ENCODE results near the gene LRRC45. TPM values are rescaled to one million over a fixed set of nuclear protein-coding genes. Genes with fewer than 3 reads are reported as not detected.

LRRC45 gene
- 25.1 and 29.3 TPM in 2 replicates for total RNA-seq

DNA sequence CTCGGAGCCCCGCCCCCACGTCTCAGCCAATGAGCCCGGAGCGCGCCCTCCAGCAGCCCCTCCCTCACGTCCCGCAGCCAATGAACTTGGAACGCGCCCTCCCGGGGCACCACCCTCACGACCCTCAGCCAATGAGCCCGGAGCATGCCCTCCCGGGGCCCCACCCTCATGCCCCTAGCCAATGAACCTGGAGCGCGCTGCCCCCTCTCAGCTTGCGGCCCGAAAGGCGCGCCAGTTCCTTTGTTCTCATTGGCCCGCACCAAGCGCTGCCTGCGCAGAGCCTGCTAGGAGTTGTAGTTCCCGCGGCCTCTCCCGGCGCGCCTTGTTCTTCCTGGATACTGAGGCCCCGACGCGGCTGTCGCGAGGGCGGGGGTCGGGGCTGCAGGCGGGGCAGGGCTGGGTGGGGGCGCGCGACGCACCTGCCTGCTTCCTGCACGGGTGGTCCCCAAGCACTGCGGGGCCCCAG lies at the start of gene LRRC45:
Gene LRRC45, plus strand, starts transcription at position 325 of the 466 bp plus-strand sequence. CDS start 339 bp downstream, outside the sequence.

DNA sequence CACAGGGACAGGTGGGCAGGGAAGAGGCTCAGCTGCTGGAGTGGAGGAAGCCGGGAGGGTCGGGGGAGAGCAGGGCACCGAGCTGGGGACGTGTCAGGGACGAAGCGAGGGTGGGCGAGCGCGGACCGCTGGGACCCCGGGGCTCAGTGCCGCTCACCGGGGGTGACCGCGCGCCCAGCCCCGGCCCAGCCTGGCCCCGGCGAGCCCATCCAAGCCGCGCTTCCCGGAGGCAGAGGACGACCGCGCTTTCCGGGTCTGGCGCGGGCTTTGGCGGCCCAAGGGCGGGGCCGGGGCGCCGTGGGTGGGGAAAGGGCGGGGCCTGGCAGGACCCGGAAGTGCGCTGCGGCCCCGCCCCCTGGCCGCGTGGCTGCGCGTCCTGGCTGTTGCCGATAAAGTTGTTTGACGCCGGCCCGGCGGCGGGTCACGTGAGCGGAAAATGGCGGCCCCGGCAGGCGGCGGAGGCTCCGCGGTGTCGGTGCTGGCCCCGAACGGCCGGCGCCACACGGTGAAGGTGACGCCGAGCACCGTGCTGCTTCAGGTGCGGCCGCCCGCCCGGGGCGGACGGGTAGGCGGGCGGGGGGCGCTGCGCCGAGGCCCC lies 45.8 kb upstream of the LRRC45 start, which contains the start of gene ASPSCR1:
Gene ASPSCR1, plus strand, starts transcription at position 419 of the 598 bp plus-strand sequence. Its CDS starts 18 bp downstream, at position 437.

DNA sequence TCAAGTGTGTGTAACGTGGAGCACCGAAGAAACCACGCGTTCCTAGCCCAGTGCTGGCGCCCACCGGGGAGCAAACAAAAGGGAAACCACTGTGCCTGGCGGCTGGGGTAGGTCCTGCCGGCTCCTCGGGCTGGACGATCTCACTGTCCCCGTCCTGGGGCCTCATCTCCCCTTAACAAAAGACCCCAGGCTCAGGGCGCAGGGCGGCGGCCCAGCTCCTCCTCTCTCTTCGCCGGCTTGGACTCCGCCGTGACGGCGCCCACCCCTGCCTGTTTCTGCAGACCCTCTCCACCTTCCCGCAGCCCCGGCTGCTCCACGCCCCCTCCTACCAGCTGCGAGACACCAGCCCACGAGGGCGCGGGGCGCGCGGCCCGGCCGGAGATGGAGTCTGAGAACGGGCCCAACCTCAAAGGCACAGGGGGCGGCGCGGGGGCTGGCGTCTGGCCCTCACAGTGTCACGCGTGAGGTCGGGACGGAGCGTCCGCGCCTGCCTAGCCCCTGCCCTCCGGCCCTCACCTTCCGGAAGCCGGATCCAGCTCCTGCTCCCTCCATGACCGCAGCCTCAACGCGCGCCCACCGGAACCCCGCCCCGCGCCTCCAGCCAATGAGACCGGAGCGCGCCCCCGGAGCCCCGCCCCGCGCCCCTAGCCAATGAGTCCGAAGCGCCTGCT lies 660 bp upstream of the LRRC45 start, which contains the start of gene CENPX:
Gene CENPX, minus strand, starts transcription at position 569 of the 671 bp plus-strand sequence. Its CDS starts 17 bp downstream, at position 552.

DNA sequence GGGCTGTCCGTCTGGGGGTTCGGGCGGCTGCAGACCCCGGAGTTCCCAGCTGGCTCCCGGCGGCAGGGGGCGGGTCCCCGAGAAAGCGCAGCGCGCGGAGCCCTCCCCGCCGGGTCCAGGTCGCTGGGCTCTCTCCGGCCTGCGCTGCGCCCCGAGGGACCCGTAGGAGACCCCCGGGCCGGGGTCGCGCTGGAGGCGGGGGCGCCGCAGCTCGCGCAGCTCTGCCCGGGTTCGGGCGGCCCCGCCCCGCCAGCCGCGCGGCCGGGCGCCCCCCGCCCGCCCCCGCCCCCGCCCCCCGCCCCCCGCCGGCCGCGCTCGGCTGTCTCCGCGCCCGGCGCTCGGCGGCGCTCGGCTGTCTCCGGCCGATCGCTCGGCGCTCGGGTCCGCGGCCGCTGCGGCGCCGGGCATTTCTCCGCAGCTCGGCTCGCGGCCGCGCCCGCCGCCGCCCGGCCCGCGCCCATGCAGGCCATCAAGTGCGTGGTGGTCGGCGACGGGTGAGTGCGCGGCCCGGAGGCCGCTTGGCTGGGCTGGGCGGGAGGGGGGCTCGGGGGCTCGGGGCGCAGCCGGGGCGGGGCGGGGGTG lies 8.3 kb downstream of the LRRC45 start, which contains the start of gene RAC3:
Gene RAC3, plus strand, starts transcription at position 376 of the 582 bp plus-strand sequence. Its CDS starts 84 bp downstream, at position 460.

DNA sequence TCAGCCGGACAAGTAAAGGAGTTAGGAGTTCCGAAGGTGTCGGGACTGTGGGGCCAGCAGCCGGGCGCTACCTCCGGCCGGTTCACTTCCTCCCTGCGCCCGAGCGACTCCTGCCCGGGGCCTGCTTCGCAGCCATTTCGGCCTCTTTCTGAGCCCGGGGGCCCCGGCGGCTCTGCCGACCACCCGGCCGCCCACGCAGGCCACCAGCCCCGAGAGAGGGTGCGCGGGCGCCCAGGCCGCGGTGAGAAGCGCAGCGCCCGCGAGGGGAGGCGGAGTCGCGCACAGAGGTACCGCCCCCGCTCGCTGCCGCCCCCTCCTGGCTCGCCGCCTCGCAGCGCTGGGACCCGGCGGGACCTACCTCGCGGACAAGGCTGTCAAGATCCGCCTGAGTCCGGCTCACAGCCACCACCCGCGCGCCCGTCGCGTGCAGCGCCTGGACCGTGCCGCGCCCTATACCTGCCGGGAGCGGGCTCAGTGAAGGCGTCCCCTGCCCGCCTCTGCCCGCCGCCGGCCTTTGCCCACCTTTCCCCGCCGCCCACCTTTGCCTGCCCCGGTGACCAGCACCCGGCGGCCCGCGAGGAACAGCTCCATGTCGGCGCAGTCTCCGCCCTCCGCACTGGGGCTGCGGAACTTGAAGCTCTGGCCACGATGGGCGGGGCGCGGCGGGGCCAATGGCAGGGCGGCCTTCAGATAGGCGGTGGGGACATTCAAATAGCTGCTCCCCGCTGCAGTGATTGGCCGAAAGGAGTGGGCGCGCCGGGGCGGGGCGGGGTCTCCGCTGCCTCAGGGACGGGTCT lies 14.2 kb downstream of the LRRC45 start, which contains the start of gene DCXR:
Gene DCXR, minus strand, starts transcription at position 606 of the 797 bp plus-strand sequence. Its CDS starts 15 bp downstream, at position 591.

DNA sequence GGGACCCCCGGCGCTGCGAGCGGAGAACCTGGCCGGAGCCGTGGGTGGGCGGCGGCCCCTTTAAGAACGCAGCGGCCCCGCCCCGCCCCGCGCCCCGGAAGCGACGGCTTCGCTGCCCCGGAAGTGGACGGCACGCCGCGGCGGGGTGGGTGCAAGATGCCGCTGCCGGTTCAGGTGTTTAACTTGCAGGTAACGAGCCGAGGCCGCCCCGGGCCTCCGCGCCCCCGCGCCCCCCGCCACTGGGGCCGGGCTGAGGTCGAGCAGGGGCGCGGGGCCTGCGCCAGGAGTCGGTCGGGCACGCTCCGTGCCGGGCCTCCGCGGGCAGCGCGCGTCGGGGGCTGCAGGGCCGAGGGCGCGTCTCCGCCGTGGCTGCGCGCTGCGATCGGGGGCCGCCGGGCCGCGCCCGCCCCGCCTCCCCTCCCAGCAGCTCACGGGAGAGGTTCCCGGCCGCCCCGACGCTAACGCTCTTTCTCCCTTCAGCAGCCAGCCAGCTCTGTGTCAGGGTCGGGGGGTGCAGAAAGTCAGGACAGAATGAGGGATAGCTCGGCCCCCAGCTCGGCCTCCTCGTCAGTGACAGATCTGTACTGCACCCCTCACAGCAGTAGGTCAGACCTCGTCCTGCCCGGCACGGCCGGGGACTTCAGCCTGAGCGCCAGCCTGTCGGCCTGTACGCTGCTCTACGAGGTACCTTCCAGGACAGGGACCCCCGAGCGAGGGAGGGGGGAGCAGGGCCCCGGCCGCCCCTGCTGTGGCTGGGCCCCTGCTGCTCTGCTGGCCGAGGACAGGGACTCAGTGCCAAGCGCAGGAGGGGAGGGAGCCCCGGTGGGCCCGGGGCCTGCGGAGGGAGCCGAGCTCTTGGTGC lies 28.9 kb downstream of the LRRC45 start, which contains the start of the genes GPS1 and RFNG:
Gene GPS1, plus strand, starts transcription at position 123 of the 862 bp plus-strand sequence. Its CDS starts 34 bp downstream, at position 157.
Gene RFNG, minus strand, starts transcription at position 36 of the 862 bp plus-strand sequence. CDS start 45 bp downstream, outside the sequence.

DNA sequence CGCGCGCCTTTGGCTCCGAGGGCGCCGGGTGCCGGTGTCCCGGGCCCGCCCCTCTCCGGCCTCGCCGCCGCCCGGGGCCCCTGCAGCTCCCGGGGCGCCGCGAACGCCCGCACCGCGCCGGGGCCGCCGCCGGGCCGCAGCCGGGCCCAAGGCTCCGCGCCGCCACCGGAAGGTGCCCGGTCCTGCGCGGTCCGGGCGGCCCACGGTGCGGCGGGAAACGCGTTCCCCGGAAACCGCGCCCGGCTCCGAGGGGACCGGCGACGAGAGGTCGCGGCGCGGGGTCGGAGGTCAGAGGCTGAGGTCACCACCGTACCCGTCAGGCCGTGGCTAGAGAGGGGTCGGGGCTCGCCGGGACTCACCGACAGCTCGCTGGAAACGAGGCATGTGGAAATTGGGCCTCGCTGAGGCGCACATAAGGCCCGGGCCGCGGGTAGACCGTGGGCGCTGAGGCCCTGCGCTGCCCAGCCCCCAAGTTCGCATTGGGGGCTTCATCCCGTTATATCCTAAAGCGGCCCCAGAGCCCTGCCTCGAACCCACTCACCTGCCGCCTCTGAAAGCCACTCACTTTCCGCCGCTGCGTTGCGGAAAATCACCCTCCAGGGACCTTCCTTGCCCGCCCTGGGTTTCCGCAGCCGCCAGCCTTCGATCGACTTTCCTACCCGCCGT lies 42.7 kb downstream of the LRRC45 start, which contains the start of gene DUS1L:
Gene DUS1L, minus strand, starts transcription at position 167 of the 666 bp plus-strand sequence. CDS start 745 bp downstream, outside the sequence.

Other genes with a start within 250 kb of the LRRC45 start
- gene GCGR, start 219.2 kb upstream of the LRRC45 start, total RNA-seq: not detected in 2 replicates
- gene MCRIP1, start 190.0 kb upstream of the LRRC45 start, total RNA-seq: 88.9 and 104 TPM in 2 replicates
- not detected in 2 replicates for gene PPP1R27, start 188.3 kb upstream of the LRRC45 start, total RNA-seq
- gene P4HB, start 162.8 kb upstream of the LRRC45 start, total RNA-seq: 1,689 and 1,862 TPM in 2 replicates
- gene ARHGDIA, start 152.0 kb upstream of the LRRC45 start, total RNA-seq: 405 and 442 TPM in 2 replicates
- 270 and 274 TPM in 2 replicates for gene ALYREF, start 131.7 kb upstream of the LRRC45 start, total RNA-seq
- gene ANAPC11, start 131.6 kb upstream of the LRRC45 start, total RNA-seq: 259 and 262 TPM in 2 replicates
- gene NPB, start 121.1 kb upstream of the LRRC45 start, total RNA-seq: 0.54 and 1.3 TPM in 2 replicates
- 51.8 and 57.0 TPM in 2 replicates for gene PCYT2, start 111.9 kb upstream of the LRRC45 start, total RNA-seq
- 15.3 and 18.3 TPM in 2 replicates for gene SIRT7, start 105.1 kb upstream of the LRRC45 start, total RNA-seq
- 22.3 and 23.3 TPM in 2 replicates for gene MAFG, start 95.6 kb upstream of the LRRC45 start, total RNA-seq
- 52.5 and 73.9 TPM in 2 replicates for gene PYCR1, start 86.0 kb upstream of the LRRC45 start, total RNA-seq
- not detected in 2 replicates for gene MYADML2, start 76.1 kb upstream of the LRRC45 start, total RNA-seq
- not detected in 2 replicates for gene NOTUM, start 62.1 kb upstream of the LRRC45 start, total RNA-seq
- gene ASPSCR1, start 45.7 kb upstream of the LRRC45 start, total RNA-seq: 20.9 and 21.3 TPM in 2 replicates
- gene CENPX, start 427 bp upstream of the LRRC45 start, total RNA-seq: 130 TPM in 2 replicates
- 15.5 and 16.5 TPM in 2 replicates for gene RAC3, start 8.4 kb downstream of the LRRC45 start, total RNA-seq
- 114 and 147 TPM in 2 replicates for gene DCXR, start 14.4 kb downstream of the LRRC45 start, total RNA-seq
- 28.5 and 30.8 TPM in 2 replicates for gene RFNG, start 28.5 kb downstream of the LRRC45 start, total RNA-seq
- gene GPS1, start 28.6 kb downstream of the LRRC45 start, total RNA-seq: 116 and 127 TPM in 2 replicates
- 81.1 and 101 TPM in 2 replicates for gene DUS1L, start 42.5 kb downstream of the LRRC45 start, total RNA-seq
- gene FASN, start 74.9 kb downstream of the LRRC45 start, total RNA-seq: 169 and 174 TPM in 2 replicates
- 4.6 and 7.7 TPM in 2 replicates for gene CCDC57, start 189.5 kb downstream of the LRRC45 start, total RNA-seq
- 154 and 189 TPM in 2 replicates for gene SLC16A3, start 205.7 kb downstream of the LRRC45 start, total RNA-seq

All from mammary microvascular endothelial cell (primary cell).